Mucosa of stomach (tissue), 1 donor: ENCODE measurements around the gene MARCO.

Experiments
- H3K27me3 ChIP-seq: one replicate; pipeline ENCODE4 v1.7.0; 2013; ENCODE audit warnings: mild to moderate bottlenecking, low read length; ENCODE audit not compliant: control insufficient read depth, insufficient read depth
- H3K36me3 ChIP-seq: one replicate; pipeline ENCODE4 v1.7.0; 2013; ENCODE audit warnings: low read length; ENCODE audit not compliant: control insufficient read depth, insufficient read depth
- H3K4me1 ChIP-seq: one replicate; pipeline ENCODE4 v1.7.0; 2013; ENCODE audit warnings: mild to moderate bottlenecking, low read length; ENCODE audit not compliant: control insufficient read depth, insufficient read depth
- H3K4me3 ChIP-seq: one replicate; pipeline ENCODE4 v1.7.0; 2013; ENCODE audit warnings: low read length
- H3K9ac ChIP-seq: one replicate; pipeline ENCODE4 v1.7.0; 2013; ENCODE audit warnings: mild to moderate bottlenecking, low read length, moderate library complexity
- H3K9me3 ChIP-seq: one replicate; pipeline ENCODE4 v1.7.0; 2013; ENCODE audit warnings: mild to moderate bottlenecking, low read length, moderate library complexity; ENCODE audit not compliant: control insufficient read depth
- donor health status: Pancreatic carcinoma.

Gene MARCO

DNA sequence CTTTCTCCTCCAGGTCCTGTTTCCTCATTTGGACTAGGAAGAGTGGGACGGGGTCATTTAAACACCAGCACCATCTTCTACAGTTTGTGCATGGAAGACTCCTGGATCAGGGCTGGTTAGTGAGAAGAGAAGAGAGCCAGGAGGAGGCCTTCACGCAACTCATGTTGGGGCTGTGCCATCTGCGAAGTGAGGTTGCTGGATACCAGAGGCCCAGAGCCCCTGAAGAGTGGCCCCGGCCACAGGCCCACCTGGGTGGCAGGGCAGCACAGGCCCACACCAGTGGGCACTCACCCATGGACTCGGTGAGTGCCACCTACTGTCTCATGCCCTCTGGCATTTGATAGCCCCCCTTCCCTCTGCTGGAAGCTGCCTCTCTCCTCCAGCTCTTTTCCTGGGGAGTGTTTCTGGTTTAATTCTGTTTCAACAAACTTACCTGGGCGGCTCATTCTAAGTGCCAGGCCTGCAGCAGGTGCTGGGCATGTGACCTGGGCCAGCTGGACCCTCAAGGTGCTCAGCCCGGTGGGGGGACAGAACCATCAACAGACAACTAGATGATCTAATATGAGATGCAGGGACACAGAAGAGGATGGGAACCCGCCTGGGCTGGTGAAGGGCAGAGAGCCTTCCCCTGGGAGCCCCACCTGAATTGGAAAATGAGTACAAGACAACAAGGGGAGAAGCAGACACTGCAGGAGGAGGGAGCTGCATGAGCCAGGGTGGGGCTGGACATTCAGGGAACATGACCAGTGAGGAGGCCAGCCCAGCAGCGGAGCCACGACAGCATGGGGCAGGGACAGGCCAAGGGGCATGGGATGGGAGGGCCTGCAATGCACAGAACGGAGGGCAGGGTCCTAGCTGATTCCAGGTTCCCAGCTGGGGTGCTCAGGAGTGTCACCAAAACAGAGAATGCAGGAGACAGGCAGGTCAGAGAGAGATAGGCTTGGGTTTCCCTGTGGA is 70.6 kb downstream of the MARCO start:
- H3K4me3 ChIP-seq = no peak overlapping the region
- no peak overlapping the region for H3K9ac ChIP-seq
- H3K36me3 ChIP-seq = no peaks in the 10 kb centered on the region
- H3K27me3 ChIP-seq = peaks cover 24% of the 10 kb centered on the region
- no peaks in the 10 kb centered on the region for H3K9me3 ChIP-seq
- no peaks in the 10 kb centered on the region for H3K4me1 ChIP-seq

DNA sequence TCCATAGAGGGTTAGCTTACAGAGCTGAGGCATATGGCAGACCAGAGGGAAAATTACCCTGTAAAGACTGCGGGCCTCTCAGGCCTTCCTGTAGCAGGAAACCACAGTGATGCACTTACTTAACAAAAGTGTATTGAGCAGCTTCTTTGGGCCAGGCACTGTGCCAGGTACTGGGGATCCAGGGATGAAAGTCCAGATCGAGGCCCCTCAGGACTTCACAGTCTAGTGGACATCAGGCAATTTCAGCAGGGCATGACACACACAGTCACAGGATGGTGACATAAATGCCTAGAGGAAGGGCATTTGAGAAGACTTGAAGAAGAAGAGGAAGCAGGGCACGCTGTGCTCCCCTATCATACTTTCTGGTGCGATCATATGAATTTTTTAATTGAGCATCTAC is 71.7 kb downstream of the MARCO start:
- no peak overlapping the region for H3K4me3 ChIP-seq
- no peaks in the 10 kb centered on the region for H3K9me3 ChIP-seq
- H3K4me1 ChIP-seq = no peaks in the 10 kb centered on the region
- no peak overlapping the region for H3K9ac ChIP-seq
- H3K36me3 ChIP-seq = no peaks in the 10 kb centered on the region
- H3K27me3 ChIP-seq = peaks cover 24% of the 10 kb centered on the region

DNA sequence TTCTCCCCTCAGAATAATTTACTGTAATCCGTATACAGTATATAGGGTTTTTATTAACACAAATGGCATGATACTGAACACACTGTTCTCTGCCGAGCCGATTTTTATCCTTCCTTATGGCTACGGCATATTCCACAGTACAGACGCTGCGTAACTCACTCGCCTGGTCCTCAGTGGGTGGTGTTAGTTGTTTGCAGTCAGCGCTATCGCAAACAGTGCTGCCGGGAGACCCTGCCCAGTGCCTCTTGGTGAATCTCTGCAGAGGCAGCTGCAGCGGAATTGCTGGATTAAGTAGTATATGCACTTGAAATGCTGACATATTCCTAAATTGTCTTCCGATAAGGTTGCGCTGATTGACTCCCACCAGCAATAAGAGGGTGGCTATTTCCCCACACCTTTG is 73.9 kb downstream of the MARCO start:
- H3K27me3 ChIP-seq = peaks cover 11% of the 10 kb centered on the region
- H3K4me1 ChIP-seq = no peaks in the 10 kb centered on the region
- no peaks in the 10 kb centered on the region for H3K36me3 ChIP-seq
- no peaks in the 10 kb centered on the region for H3K9me3 ChIP-seq
- H3K4me3 ChIP-seq = no peak overlapping the region
- H3K9ac ChIP-seq = no peak overlapping the region

DNA sequence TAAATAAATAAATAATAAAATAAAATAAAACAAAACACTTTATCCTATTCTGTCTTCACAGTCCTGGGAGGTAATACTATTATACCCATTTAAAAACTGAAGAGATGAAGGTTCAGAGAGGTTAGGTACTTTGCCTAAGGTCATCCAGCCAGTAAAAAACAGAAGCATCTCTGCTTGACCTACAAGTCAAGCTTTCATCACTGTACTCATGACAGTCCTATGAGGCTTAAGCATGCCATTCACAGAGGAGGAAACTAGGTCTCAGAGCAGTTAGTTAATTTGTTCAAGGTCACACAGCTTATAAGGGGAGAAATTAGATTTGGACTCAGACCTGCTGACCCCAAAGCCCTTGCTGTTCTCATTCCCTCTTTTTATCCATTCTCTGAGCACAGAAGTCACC is 77.5 kb downstream of the MARCO start:
- H3K27me3 ChIP-seq = no peaks in the 10 kb centered on the region
- no peak overlapping the region for H3K9ac ChIP-seq
- no peaks in the 10 kb centered on the region for H3K36me3 ChIP-seq
- H3K4me3 ChIP-seq = no peak overlapping the region
- no peaks in the 10 kb centered on the region for H3K9me3 ChIP-seq
- no peaks in the 10 kb centered on the region for H3K4me1 ChIP-seq

DNA sequence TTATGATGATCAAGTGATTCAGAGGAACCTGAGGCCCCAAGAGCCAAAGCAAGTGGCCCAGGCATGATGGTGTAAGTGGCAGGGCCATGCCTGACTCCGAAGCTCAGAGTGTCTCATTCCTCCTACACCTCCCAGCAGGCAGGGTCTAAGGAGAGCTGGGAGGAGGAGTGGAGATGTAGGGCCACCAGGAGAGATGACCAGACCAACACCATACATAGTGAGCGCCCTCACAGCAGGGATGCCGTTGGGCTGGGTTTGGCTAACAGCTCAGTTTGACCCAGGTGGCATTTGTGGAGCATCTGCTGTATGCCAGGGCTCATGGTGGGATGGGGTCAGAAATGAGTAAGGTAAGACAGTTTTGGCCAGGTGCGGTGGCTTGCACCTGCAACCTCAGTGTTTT is 80.7 kb downstream of the MARCO start:
- H3K4me3 ChIP-seq = no peak overlapping the region
- H3K4me1 ChIP-seq = no peaks in the 10 kb centered on the region
- H3K9me3 ChIP-seq = no peaks in the 10 kb centered on the region
- H3K36me3 ChIP-seq = no peaks in the 10 kb centered on the region
- no peak overlapping the region for H3K9ac ChIP-seq
- H3K27me3 ChIP-seq = no peaks in the 10 kb centered on the region

DNA sequence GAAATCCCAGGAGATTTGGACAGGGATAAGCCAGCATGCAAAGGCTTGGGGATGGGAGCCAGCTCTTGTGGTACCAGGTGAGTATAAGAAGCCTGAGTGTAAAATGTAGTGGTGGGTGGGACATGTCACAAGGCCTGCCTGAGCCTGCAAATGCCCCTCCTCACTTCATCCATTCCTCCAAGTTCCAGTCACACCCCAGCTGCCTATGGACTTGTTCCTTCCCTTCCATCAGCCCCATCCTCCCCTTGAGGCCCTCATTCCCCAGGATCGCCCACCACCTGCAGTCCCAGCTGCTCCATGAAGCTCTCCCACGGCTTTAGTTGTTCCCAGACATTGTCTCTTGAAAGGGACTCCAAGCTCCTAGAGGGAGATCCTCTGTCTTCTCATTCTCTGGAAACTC is 81.5 kb downstream of the MARCO start:
- Histone ChIP-seq H3K4me3 (no peak overlapping the region), H3K36me3 (no peaks in the 10 kb centered on the region), H3K27me3 (peaks cover 3% of the 10 kb centered on the region), H3K9ac (no peak overlapping the region), H3K9me3 (no peaks in the 10 kb centered on the region), H3K4me1 (no peaks in the 10 kb centered on the region)

DNA sequence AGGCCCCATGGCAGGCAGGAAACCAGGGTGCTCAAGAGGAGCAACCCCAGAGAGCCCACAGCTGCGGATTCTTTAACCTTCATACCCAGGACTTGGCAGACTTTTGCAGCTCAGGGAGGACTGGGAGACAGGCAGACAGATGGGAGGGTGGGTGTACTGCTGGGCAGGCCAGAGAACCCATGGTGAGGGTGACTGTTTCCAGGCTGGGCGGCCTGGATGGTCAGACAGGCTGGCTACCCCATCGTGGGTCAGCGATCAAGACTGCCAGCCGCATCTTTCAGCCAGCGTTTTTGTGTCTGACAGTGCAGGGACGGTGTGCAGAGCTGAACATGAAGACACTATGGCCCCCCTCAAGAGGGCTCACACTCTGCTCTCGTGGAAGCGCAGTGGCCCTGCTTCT is 82.2 kb downstream of the MARCO start:
- H3K27me3 ChIP-seq = peaks cover 3% of the 10 kb centered on the region
- H3K9me3 ChIP-seq = no peaks in the 10 kb centered on the region
- no peaks in the 10 kb centered on the region for H3K36me3 ChIP-seq
- no peaks in the 10 kb centered on the region for H3K4me1 ChIP-seq
- no peak overlapping the region for H3K4me3 ChIP-seq
- no peak overlapping the region for H3K9ac ChIP-seq

DNA sequence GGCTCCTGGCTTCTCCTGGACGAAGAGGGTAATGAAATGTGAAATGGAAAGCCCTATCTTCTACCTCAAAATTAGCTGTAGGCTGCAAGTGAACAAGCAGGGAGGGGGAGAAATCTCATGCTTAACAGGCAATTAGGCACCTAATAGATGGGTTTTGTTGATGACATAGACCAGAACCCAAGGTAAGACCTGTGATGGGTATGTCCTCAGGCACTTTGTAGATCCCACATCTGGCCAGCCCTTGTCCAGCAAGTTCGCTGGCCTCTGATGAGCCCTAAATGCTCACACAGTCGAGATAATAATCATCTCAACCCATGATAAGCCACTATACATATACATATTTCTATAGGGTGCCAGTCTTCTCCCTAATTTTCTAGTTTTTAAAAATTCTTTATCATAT is 82.6 kb downstream of the MARCO start:
- no peaks in the 10 kb centered on the region for H3K9me3 ChIP-seq
- no peak overlapping the region for H3K4me3 ChIP-seq
- no peaks in the 10 kb centered on the region for H3K4me1 ChIP-seq
- peaks cover 3% of the 10 kb centered on the region for H3K27me3 ChIP-seq
- H3K9ac ChIP-seq = no peak overlapping the region
- H3K36me3 ChIP-seq = no peaks in the 10 kb centered on the region

DNA sequence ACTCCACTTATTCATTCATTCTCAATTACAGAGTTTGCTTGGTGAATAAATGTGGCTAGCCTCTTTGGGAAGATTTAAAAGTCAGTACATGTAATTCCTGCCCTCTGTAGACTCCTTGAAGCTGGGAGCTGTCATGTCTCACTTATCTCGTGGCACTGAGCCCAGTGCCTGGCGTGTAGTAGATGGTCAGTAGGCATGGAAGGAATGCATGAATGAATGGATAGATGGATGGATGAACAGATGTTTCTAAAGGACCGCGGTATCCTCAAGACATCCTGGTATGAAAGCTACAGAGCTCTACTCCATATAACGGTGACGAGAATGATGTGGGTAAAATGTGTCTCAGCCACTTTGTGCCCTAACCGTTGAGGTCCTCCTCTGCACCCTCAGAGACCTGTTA is 83.0 kb downstream of the MARCO start:
- H3K4me1 ChIP-seq = no peaks in the 10 kb centered on the region

DNA sequence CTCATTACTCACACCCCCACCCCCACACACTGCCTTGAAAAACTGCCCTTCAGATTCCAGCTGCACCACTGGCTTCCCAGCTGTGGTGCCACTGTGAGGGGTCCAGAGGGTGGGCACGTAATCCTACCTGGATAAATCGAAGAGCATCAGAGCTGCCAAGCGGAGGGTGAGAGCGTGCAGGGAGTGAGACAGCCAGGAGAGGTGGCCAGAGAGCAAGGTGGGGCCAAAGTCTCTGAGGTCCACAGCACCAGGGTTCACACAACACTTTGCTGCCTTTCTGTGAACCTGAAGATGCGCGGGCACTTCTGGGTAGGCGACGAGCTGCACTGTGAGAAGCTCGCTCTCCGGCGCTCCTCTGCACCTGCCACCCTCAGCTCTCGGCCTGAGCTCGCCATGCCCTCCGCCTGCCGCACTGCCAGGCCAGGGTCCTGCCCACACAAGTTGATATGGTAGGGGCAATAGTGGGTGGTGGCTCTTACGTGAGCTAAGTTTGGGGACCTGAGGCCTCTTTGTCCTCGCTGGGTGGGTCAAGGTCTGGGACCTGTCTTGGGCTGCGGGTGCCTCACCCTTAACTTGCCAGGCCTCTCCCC is 83.9 kb downstream of the MARCO start:
- H3K9me3 ChIP-seq = no peaks in the 10 kb centered on the region
- H3K27me3 ChIP-seq = peaks cover 3% of the 10 kb centered on the region
- no peak overlapping the region for H3K9ac ChIP-seq
- no peaks in the 10 kb centered on the region for H3K36me3 ChIP-seq
- H3K4me3 ChIP-seq = no peak overlapping the region
- no peaks in the 10 kb centered on the region for H3K4me1 ChIP-seq

More for the DNA sequence above, 83.0 kb downstream of the MARCO start:
- peaks cover 3% of the 10 kb centered on the region for H3K27me3 ChIP-seq
- no peak overlapping the region for H3K4me3 ChIP-seq
- H3K9me3 ChIP-seq = no peaks in the 10 kb centered on the region
- H3K9ac ChIP-seq = no peak overlapping the region
- no peaks in the 10 kb centered on the region for H3K36me3 ChIP-seq

DNA sequence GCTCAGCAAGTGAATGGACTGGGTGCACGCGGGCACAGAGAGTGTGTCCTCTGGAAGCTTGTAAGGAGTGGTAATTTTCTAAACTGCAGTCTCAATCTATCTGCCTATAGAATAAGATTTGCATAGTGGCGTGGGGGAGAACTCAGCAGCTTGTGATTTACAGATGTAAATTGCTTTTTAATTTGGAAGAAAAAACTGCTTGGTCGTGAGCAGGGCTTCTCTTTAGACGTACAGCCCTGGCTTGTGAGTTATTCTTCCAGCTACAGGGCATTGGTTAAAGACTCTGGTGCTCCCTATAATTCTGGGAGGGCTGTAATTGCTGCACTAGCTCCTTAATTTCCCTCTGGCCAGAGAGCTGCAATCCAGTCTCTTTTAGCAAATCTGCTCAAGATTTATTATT is 84.9 kb downstream of the MARCO start:
- Histone ChIP-seq H3K4me1 (no peaks in the 10 kb centered on the region), H3K4me3 (no peak overlapping the region), H3K9ac (no peak overlapping the region), H3K27me3 (peaks cover 3% of the 10 kb centered on the region), H3K36me3 (no peaks in the 10 kb centered on the region), H3K9me3 (no peaks in the 10 kb centered on the region)

DNA sequence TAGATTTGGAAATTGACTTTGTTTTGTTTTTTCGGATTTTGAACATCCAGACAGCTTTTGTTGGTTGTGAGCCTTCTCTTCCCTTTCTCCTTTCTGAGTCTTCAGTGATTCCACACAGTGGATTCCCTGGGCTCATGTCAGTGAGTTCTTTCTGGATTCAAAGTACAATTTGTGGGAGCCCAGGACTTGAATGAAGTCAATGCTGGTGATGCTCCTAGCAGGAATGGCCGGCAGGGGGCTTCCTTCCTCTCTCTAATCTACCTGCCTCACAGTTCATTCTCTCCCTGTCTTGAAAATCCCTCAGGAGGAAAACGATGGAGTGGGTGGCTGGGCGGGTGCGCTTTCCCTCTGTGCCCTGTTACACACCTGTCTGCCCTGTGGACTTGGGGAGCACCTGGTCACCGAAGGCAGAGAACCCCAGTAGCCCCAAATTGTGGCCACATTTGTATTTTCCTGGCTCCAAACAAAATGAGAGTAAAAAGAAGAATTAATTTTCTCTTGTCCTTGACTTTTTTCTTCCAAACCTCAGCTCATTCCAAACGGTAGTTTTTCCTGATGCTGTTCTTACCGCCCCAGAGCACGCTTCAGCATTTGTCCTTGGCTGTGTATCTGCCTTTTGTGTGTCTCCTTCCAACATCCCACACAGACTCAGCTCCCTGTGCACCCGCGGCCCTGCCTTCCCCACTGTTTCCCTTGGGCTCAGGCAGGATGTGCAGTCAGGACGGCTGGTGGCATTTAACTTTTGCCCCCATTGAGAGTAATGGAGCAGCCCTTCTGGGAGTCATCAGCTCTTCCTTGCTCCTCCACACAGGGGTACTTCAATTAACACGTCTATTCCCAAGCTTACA is 86.6 kb downstream of the MARCO start:
- Histone ChIP-seq H3K4me1 (no peaks in the 10 kb centered on the region), H3K4me3 (no peak overlapping the region), H3K36me3 (no peaks in the 10 kb centered on the region), H3K9ac (no peak overlapping the region), H3K27me3 (peaks cover 3% of the 10 kb centered on the region), H3K9me3 (no peaks in the 10 kb centered on the region)
